ENCODE results near the gene HRCT1.

GRCh38 chr9:35918780-35919179, 12.8 kb downstream of the HRCT1 start:
- TF ChIP-seq POLR2A (IDR thresholded peaks at IDR 0.05) (no peak), CTCF (IDR thresholded peaks at IDR 0.05) (no peak)

All from ovary (tissue), 3 donors.